OCI-LY1 (cell line): ENCODE results near the gene AKAP13.
"Not testable (repeated sequence)": the region's sequence is repeated elsewhere in the genome, so short reads cannot be mapped to it uniquely, and the experiment has no call there.

Source experiments
- H2AFZ ChIP-seq: fragments of 200-600 bp; sonication (generic), shearing (Covaris generic); 2 replicates; pipeline ENCODE4 v1.6.0; 2014; ENCODE audit warnings: antibody characterized with exemption, mild to moderate bottlenecking, low read length
- H3F3A ChIP-seq: fragments of 200-600 bp; sonication (generic), shearing (Covaris generic); 2 replicates; pipeline ENCODE4 v1.6.0; 2014; ENCODE audit warnings: mild to moderate bottlenecking, antibody characterized with exemption, low read length, moderate library complexity; ENCODE audit not compliant: insufficient read depth
- H3K27ac ChIP-seq: fragments of 200-600 bp; sonication (generic); 2 replicates; pipeline ENCODE4 v1.5.1; 2014; ENCODE audit warnings: low read length, mixed run types, mild to moderate bottlenecking, low read depth; ENCODE audit not compliant: poor library complexity, severe bottlenecking
- H3K27me3 ChIP-seq: fragments of 200-600 bp; sonication (generic); 2 replicates; pipeline ENCODE4 v1.6.0; 2014; ENCODE audit warnings: antibody characterized with exemption, mild to moderate bottlenecking, low read length, moderate library complexity; ENCODE audit not compliant: insufficient read depth
- H3K36me3 ChIP-seq: fragments of 200-600 bp; sonication (generic); 2 replicates; pipeline ENCODE4 v1.6.1; 2014; ENCODE audit warnings: mild to moderate bottlenecking, antibody characterized with exemption, low read length, moderate library complexity, mixed read lengths; ENCODE audit not compliant: insufficient read depth
- H3K4me1 ChIP-seq: fragments of 200-600 bp; sonication (generic); 2 replicates; pipeline ENCODE4 v1.5.1; 2014; ENCODE audit warnings: mild to moderate bottlenecking, low read length, moderate library complexity; ENCODE audit not compliant: insufficient read depth, severe bottlenecking
- H3K4me2 ChIP-seq: fragments of 200-600 bp; sonication (generic), shearing (Covaris generic); 2 replicates; pipeline ENCODE4 v1.6.1; 2014; ENCODE audit warnings: low read length
- H3K4me3 ChIP-seq: fragments of 200-600 bp; sonication (generic); 2 replicates; pipeline ENCODE4 v1.5.1; 2014; ENCODE audit warnings: low read length, low read depth, mild to moderate bottlenecking, mixed read lengths; ENCODE audit not compliant: poor library complexity, severe bottlenecking
- H3K79me2 ChIP-seq: fragments of 200-600 bp; shearing (Covaris generic); 2 replicates; pipeline ENCODE4 v1.6.1; 2016; ENCODE audit warnings: mixed run types, low read length, mixed read lengths; ENCODE audit not compliant: insufficient read depth
- H3K9ac ChIP-seq: fragments of 200-600 bp; sonication (generic), shearing (Covaris generic); 2 replicates; pipeline ENCODE4 v1.6.1; 2014; ENCODE audit warnings: mild to moderate bottlenecking, low read length, mixed read lengths
- H3K9me2 ChIP-seq: fragments of 200-600 bp; sonication (generic), shearing (Covaris generic); 2 replicates; pipeline ENCODE4 v1.6.1; 2014; ENCODE audit warnings: low read depth, mild to moderate bottlenecking, low read length, mixed read lengths
- H3K9me3 ChIP-seq: fragments of 200-600 bp; shearing (Covaris generic); 2 replicates; pipeline ENCODE4 v1.6.1; 2014; ENCODE audit warnings: low read length, mixed read lengths
- H4K20me1 ChIP-seq: fragments of 200-600 bp; sonication (generic), shearing (Covaris generic); 2 replicates; pipeline ENCODE4 v1.6.0; 2016; ENCODE audit warnings: mild to moderate bottlenecking, low read length; ENCODE audit not compliant: insufficient read depth
- CTCF ChIP-seq: fragments of 200-600 bp; sonication (generic), shearing (Covaris generic); IDR thresholded peaks from 2 replicates; pipeline ENCODE4 v1.5.1; 2017; ENCODE audit warnings: mild to moderate bottlenecking, antibody characterized with exemption, low read length, moderate library complexity, mixed read lengths
- EZH2 ChIP-seq: fragments of 200-600 bp; sonication (generic), shearing (Covaris generic); IDR thresholded peaks from 2 replicates; pipeline ENCODE4 v1.8.0; 2017; ENCODE audit warnings: borderline replicate concordance, mixed run types, mild to moderate bottlenecking, antibody characterized with exemption, low read length, moderate library complexity, mixed read lengths

The AKAP13 gene

DNA sequence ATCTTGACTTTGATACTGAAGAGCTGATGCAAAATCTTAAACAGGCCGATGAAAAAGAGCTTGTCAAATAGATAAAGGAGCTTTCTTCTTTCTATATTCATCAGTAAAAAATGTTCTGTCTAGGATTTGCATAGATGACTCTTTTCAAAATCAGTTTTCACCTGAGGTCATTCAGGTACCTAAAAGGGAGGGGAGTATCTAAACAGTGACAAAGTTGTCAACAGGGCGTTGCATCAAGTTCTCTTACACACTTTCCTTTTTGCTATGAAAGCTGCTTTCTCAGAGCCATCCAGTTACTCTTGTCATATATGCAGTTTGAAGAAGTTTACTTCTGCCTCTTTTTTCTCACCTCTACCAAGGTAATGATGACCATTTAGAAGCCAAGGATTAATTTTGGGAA lies 60.0 kb downstream of the AKAP13 start:
- peak overlapping the region; percentile 8 for H3K27ac ChIP-seq
- no peaks in the 10 kb centered on the region for H3K9me2 ChIP-seq
- no peaks in the 10 kb centered on the region; the same call in 1 of the 2 replicates for H3F3A ChIP-seq
- H3K79me2 ChIP-seq, result peaks cover 49% of the 10 kb centered on the region
- TF ChIP-seq EZH2 (no peak), CTCF (no peak)
- H3K9ac ChIP-seq, result peak overlapping the region; percentile 30; the same call in 1 of the 2 replicates
- no peak overlapping the region for H2AFZ ChIP-seq
- H3K4me2 ChIP-seq, result peak overlapping the region; percentile 41
- peaks cover 53% of the 10 kb centered on the region for H3K4me1 ChIP-seq
- H3K36me3 ChIP-seq, result no peaks in the 10 kb centered on the region
- no peaks in the 10 kb centered on the region for H3K27me3 ChIP-seq
- H3K9me3 ChIP-seq, result no peaks in the 10 kb centered on the region
- peak overlapping the region; percentile 15 for H3K4me3 ChIP-seq
- H4K20me1 ChIP-seq, result no peaks in the 10 kb centered on the region

DNA sequence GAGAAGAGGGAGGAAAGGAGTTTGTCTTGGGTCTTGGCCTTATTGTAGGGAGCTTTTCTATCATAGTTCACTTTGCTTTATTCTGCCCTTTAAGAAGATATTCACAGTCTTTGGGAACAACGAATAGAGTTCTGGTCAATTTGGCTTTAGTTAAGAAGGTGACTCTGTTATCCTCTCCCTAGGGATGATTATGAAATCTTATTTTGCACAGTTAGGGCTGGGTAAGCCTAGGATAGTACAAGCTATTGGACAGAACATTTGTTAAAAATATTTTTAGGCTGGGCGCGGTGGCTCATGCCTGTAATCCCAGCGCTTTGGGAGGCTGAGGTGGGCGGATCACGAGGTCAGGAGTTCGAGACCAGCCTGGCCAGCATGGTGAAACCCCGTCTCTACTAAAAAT lies 61.5 kb downstream of the AKAP13 start:
- H2AFZ ChIP-seq, H3K9me3 ChIP-seq, H3K9ac ChIP-seq, H3K4me2 ChIP-seq, H3K9me2 ChIP-seq, H3K27me3 ChIP-seq, H3K4me3 ChIP-seq, H3F3A ChIP-seq, H4K20me1 ChIP-seq, H3K36me3 ChIP-seq: not testable (repeated sequence)
- H3K79me2 ChIP-seq, result peaks cover 61% of the 10 kb centered on the region
- peaks cover 54% of the 10 kb centered on the region for H3K4me1 ChIP-seq
- H3K27ac ChIP-seq, result peak overlapping the region; percentile 8

- H2AFZ ChIP-seq, result no peak overlapping the region
- no peaks in the 10 kb centered on the region; the same call in 1 of the 2 replicates for H3F3A ChIP-seq
- H3K4me3 ChIP-seq, result peak overlapping the region; percentile 21
- no peak for TF ChIP-seq CTCF
- peak overlapping the region; percentile 55 for H3K4me2 ChIP-seq
- peak overlapping the region; percentile 83 for H3K27ac ChIP-seq
- no peaks in the 10 kb centered on the region for H3K9me3 ChIP-seq
- H3K36me3 ChIP-seq, result no peaks in the 10 kb centered on the region
- H3K9ac ChIP-seq, result peak overlapping the region; percentile 26; the same call in 1 of the 2 replicates
- H3K27me3 ChIP-seq, result no peaks in the 10 kb centered on the region
- H3K79me2 ChIP-seq, result peaks cover 68% of the 10 kb centered on the region
- peaks cover 54% of the 10 kb centered on the region for H3K4me1 ChIP-seq
- no peaks in the 10 kb centered on the region for H4K20me1 ChIP-seq
- H3K9me2 ChIP-seq, result no peaks in the 10 kb centered on the region
Observed at GRCh38 chr15:85443046-85443445, 62.6 kb downstream of the AKAP13 start.

DNA sequence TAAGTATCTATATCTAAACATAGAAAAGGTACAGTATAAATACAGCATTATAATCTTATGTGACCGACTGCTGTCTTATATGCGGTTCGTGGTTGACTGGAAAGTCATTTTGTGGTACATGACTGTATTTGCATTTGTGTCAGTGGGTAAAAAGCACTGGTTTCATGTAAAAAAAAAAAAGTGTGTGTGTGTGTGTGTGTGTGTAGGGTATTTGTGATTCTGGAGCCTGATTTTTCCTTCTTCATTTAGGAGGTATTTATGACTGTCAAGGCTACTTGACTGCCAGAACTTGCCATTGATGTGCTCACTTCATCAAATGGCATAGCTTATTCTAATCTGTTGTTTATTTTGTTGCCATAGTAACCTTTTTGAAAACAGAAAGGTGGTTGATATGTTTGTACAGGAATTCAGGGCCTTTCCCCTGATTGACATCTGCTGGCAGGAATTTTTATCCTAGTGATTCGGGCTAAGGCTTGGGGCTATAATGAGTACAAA lies 63.2 kb downstream of the AKAP13 start:
- Histone ChIP-seq H3K36me3 (no peaks in the 10 kb centered on the region), H3K9ac (peak overlapping the region; percentile 26; the same call in 1 of the 2 replicates), H3K9me3 (peaks cover 2% of the 10 kb centered on the region; the same call in 1 of the 2 replicates), H3K4me3 (peak overlapping the region; percentile 21), H4K20me1 (no peaks in the 10 kb centered on the region), H3K27ac (peak overlapping the region; percentile 83), H3K4me1 (peaks cover 54% of the 10 kb centered on the region), H3K79me2 (peaks cover 74% of the 10 kb centered on the region), H2AFZ (no peak overlapping the region), H3F3A (no peaks in the 10 kb centered on the region; the same call in 1 of the 2 replicates), H3K9me2 (no peaks in the 10 kb centered on the region), H3K27me3 (no peaks in the 10 kb centered on the region), H3K4me2 (peak overlapping the region; percentile 55)
- TF ChIP-seq CTCF (no peak), EZH2 (no peak)
